ENCODE results near the gene UTS2R.

GRCh38 chr17:82408288-82408937 lies 36.8 kb downstream of the UTS2R start:
- TF ChIP-seq POLR2A (IDR thresholded peaks at IDR 0.05; ENCODE audit: low read length) (no peak), GATA1 (IDR thresholded peaks at IDR 0.05; ENCODE audit: low read depth, low read length) (no peak)

Data from erythroblast (primary cell).